Measurements from ENCODE around the gene AFF3.

Gene AFF3

GRCh38 chr2:100004348-100004884 is 138.0 kb downstream of the AFF3 start:
- DNase-seq = no peak

GRCh38 chr2:100002059-100002458 is 140.3 kb downstream of the AFF3 start:
- DNase-seq = no peak

- no peak for DNase-seq
Observed at GRCh38 chr2:100000915-100001707, 141.3 kb downstream of the AFF3 start.

GRCh38 chr2:99998651-99999320 is 143.6 kb downstream of the AFF3 start:
- no peak for DNase-seq

DNA sequence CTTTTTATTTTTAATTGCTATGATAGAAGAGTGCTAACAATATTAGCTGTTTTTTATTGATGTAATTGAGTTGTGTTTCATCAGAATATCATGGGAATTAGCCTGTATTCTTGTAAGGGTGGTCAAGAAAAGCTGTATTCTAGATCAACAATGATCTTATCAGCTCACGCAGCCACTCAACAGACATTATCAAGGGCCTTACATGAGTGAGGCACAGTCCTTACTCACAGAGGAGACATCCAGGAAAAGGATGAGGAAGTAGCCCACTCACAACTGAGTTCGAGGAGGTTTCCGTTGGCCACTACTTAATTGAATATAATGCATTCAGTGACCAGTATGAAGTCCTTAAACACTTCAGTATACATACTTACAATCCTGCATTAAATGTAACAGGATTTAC is 152.5 kb downstream of the AFF3 start:
- no peak for DNase-seq

DNA sequence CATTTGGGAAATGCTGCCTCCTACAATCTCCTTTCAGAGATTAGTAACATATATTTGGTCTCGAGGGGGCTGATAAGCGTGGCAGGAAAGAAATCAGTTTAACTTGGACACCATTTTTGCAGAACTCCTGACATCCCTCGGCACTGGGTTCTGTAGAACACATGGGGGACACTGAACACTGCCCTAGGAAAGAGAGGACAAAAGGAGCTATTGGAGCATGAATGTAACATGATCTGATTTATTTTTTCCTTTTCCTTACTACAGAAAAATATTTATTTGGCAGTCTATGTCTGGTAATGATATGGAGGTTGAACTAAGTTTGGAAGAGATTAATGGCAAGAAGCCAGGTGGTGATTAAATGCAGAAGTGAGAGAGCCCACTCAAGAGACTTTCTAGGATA is 153.8 kb downstream of the AFF3 start:
- DNase-seq = no peak

DNA sequence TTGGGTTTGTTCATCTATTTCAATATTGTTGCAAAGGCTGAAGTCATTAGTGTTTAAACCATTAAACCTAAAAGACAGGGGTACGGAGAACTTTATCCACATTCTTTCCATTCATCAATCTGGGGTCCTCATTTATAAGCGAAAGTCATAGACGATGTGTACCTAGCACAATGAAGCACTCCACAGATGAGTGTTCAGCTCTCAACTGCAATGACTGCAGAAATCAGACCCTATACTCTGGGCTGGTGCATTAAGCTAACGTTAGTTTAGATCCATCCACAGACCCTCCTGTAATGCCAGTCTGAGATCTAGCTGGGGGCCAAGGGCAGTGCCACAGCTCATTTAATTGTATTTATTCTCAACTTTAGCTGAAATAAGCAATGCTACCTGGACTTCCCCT is 155.2 kb downstream of the AFF3 start:
- DNase-seq = no peak

DNA sequence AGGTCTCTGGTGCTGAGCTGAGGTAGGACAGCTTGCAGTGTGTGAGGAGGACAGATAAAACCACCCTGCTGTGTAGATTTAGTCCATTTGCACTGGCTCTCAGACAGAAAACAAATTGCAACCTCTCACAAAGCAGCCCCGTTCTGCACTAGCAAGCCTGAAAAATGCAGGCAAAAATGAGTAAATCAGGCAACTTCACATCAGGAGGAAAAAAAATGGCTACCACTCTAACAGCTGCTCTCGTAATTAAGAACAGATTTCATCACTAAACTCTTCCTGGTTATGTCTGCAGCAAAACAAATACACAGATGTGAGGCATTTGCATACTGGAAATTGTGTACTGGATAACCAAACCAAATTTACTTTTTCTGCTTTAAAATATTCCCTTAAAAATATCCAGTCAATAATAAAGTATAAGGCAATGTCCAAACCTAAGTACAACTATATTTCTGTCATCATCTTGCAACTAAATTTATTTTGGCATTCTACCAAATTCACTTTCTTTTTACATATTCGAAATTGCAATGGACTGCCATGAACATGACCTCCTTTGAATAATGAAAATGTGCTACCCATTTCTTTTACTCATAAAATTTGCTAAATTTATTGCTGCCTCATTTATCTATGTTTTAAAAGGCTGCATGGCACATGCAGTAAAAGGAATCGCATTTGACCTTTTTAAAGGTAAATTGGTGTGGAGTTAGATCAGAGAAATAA is 157.4 kb downstream of the AFF3 start:
- peak; percentile 24 for DNase-seq

GRCh38 chr2:99982744-99983143 is 159.6 kb downstream of the AFF3 start:
- DNase-seq = no peak

GRCh38 chr2:99981840-99982239 is 160.6 kb downstream of the AFF3 start:
- DNase-seq = no peak

DNA sequence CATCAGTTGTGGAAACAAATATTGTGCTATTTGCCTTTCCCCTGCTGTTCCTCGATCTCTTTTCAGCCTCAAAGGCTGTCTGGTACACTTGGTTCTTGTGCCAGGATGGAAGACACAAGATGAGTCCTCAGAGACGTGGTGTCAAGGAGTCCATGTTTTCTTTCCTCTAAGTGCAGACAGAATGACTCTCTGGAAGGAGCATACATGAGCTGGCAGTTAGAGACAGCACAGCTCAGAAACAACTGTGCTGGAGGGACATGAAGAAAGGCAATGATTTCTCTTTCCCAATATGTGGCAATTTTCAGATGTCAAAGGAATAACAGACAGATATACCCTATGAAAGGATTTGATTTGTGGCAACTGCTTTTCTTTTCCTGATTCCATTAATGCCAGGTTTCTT is 162.2 kb downstream of the AFF3 start:
- no peak for DNase-seq

GRCh38 chr2:99977966-99978365 is 164.4 kb downstream of the AFF3 start:
- DNase-seq = no peak

GRCh38 chr2:99975386-99975785 is 167.0 kb downstream of the AFF3 start:
- DNase-seq = peak; percentile 24

- no peak for DNase-seq
Observed at GRCh38 chr2:99974682-99975375, 167.6 kb downstream of the AFF3 start.

DNA sequence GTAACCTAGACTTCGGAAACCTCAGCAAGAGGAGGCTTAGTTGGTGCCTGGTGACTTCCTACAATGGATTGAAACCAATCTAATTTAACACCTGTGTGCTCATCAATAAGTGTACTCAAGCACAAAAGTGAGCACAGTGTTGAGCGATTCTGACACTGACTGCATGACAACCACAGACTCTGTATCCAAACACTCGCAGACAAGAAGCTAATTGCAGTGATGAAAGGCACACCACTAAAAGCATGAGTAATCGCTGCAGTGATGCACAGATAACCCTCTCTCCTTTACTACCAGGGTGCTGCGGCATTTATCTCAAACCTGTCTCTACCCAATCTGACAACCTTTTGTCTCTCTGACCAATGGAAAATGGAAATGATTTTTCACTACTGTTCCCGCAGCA is 168.1 kb downstream of the AFF3 start:
- DNase-seq = no peak

DNA sequence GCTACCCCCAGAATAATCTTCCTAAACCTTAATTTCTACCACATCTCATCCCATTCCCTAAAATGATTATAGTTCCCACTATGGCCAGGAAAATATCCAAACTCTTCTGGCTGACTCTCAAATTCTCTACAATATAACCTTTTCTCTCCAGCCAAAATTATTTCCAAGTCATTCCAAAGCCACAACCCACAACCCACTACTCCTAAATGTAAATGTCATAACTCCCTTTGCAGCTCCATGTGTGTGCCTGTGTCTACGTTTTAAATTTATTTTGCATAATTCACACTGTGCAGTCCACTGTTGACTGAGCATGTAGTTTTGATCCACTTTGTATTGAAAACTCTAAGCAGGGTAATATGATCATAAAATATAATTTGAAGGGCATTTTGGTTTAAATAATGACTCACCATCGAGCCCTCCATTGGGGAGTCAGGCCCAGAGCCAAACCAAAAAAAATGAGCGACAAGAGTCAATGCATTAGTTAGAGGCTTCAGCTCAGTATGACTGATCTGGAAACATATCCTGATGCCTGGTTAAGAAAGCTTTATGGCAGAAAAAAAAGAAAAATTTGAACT is 171.0 kb downstream of the AFF3 start:
- no peak for DNase-seq

DNA sequence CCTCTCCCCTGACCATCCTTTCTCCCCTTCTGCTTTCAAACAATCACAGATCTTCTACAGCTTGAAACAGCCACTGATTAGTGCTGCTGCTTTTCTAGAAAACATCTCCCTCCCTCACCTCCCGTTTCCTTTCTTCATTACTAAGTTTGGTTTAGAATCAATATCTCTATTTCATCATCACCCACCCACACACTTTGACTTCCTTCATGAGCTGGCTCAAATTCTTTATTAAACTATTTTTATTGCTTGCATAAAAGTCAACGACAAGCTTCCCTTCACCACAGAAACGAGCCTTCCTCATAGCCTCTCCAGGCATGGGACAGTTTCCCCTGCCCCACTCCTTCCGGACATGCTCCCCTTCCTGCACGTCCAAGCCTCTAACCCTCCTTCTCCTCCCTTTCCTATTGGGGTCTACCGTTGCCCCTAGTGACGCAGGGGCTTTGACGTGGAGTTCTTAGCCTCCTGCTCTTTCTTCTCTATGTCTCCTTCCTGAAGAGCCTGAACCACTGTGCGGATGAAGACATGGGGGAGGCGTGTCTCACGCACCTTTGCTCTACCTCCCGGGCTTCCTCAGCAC is 172.0 kb downstream of the AFF3 start:
- DNase-seq = no peak

- DNase-seq = no peak
Observed at GRCh38 chr2:99961196-99961913, 181.0 kb downstream of the AFF3 start.

DNA sequence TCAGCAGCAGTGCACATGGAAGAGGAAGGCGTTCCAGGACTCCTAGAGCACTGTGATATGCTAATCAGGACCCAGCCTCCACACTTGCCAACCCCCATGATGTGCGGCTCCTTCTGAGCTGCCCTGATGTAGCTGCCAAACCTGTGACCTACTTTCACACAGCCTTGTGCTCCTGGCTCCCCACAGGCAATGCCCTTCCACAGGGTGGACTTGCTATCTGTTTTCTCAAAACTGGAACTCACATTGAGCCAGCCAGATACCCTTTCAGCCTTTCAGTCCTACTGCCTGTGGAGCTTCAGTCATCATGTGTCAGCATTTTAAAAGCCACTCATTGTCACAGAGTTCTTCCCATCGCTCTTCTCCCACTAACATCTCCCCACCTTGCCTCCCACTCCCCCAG is 181.6 kb downstream of the AFF3 start:
- no peak for DNase-seq

GRCh38 chr2:99960291-99960690 is 182.1 kb downstream of the AFF3 start:
- no peak for DNase-seq

DNA sequence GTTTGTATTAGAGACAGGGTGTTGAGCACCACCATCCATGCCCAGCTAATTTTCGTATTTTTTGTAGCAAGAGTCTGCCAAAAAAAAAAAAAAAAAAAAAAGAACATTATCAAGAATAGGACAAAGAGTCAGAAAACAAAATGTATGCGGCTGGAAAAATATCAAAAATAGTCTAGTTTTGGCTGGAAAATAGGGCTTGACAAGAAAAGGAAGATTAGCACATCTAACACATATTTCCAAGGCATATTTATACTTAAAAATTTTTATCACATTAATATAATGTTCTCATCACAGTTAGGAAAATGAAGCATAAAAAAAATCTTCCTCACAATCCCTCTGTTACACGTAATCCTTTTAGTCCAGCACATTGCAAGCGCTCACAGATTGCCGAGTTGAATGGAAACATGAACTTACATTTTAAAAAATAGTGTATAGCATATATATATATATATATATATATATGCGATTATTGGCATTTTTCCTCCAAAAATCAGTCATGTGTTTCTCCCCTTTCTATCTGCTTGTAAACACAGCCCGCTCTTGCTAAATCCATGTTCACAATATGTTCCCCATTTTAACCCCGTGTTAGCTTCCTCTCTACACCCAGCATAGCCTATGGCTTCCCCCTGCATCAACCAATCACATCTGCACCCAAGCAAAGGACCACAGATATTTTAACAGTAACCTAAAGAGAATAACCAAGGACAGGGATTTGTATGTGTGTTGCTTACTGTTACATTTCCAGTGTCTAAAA is 183.0 kb downstream of the AFF3 start:
- no peak for DNase-seq

Data from amniotic stem cell (primary cell).